ENCODE measurements around the gene EMP1.

The EMP1 gene

DNA sequence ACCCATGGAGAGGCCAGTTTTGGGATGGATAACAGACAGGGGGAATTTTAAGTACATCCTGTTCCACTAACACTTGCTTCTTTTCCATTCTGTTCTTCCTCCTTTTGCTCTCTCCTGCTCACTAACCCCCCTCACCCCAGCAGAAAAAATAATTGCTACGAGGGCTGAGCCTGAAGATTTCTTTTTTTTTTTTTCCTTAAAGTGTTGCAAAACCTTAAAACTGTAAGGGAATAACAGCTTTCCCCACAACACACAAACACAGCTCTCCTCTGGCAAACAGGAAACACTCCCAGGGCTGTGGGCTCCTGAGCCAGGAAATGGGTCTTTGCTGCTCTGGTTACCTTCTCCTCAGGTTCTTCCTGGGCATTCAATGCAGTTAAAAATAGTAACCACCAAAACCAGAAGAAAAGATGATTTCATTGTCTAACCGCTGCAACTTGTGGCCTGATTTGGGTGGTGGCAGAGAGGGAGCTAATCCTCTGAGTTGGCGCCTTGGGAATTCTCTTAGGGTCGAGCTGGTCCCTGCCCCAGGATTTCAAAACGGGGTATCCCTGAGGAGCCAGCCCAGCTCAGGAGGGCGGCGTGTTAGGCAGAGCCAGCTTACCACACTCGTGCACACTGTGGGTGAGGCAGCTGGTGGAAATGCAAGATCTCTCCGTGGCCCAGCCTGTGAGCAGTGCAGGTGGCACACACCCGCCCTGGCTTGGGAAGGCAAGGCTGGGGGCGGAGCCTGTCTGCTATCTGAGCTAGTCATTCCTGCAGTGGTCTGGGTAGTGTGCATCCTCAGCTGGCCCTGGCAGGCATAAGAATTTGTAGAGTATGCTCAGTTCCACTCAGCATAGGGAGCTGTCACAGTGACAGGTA is 17.1 kb upstream of the EMP1 start:
- TF ChIP-seq, protein P1, sequence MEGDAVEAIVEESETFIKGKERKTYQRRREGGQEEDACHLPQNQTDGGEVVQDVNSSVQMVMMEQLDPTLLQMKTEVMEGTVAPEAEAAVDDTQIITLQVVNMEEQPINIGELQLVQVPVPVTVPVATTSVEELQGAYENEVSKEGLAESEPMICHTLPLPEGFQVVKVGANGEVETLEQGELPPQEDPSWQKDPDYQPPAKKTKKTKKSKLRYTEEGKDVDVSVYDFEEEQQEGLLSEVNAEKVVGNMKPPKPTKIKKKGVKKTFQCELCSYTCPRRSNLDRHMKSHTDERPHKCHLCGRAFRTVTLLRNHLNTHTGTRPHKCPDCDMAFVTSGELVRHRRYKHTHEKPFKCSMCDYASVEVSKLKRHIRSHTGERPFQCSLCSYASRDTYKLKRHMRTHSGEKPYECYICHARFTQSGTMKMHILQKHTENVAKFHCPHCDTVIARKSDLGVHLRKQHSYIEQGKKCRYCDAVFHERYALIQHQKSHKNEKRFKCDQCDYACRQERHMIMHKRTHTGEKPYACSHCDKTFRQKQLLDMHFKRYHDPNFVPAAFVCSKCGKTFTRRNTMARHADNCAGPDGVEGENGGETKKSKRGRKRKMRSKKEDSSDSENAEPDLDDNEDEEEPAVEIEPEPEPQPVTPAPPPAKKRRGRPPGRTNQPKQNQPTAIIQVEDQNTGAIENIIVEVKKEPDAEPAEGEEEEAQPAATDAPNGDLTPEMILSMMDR (IDR thresholded peaks at IDR 0.05; ENCODE audit: low read depth, low read length) = no peak
- no peak for DNase-seq (ENCODE audit: extremely low read depth, low read depth)

DNA sequence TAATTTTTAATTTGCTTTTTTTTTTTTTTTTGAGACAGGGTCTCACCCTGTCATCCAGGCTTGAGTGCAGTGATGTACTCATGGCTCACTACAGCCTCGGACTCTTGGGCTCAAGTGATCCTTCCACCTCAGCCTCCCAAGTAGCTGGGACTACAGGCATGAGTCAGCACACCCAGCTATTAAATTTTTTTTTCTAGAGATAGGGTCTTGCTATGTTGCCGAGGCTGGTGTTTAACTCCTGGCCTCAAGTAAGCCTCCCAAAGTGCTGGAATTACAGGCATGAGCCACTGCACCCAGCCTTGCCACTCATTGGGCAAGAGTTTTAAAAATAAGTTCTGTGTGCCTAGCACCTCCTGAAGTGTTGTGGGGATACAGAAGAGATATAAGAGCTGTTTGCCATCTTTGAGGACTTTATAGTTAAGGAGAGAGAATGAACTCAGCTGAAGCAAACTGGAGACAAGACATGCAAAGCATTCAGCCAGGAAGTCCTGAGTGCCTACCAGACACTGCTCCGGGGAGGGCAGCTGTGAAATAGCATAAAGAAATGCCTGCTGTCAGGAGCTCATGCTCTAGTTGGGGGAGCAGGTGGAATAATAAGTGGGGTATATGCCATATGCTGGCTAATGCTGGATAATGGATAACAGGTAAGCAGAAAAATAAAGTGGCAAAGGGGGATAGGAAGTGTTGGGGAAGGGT is 15.0 kb upstream of the EMP1 start:
- TF ChIP-seq, protein P1 (IDR thresholded peaks at IDR 0.05; ENCODE audit: low read depth, low read length) = no peak
- DNase-seq (ENCODE audit: extremely low read depth, low read depth) = no peak

DNA sequence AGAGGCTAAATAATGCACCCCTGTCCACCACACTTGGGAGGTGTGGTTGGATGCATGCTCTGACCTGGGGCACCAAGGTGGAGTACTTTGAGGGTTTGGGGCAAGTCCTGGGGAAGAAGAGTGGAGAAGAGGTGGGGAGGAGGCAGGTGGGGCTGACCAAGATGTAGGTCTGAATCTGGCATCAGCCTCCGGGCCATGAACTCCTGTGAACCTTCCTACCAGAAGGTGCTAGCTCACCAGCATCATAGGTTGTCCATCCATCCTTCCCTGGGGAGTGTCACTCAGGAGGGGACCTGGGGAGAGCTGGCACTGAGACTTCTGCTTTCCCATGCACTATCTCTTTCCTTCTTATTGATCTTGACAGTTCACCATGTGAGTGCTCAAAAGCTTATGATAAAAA is 13.6 kb upstream of the EMP1 start:
- TF ChIP-seq, protein P1 (IDR thresholded peaks at IDR 0.05; ENCODE audit: low read depth, low read length) = no peak
- DNase-seq (ENCODE audit: extremely low read depth, low read depth) = no peak

DNA sequence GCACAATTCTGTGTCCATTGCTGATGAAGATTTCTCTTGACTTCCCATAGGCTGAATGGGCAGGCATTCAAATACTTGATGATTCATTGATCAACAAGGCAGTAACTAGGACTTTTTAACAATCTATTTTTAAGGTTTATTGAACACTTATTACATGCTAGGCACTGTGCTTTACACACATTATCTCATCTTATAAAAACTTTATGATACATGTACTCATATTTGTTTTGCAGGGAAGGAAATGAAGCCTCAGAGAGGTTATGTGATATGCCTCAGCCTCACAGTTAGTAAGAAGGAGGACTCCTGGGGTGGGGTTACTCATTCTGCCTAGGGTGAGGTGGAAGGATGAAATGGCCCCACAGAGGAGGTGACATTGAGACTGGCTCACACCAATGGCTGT is 12.9 kb upstream of the EMP1 start:
- TF ChIP-seq, protein P1 (IDR thresholded peaks at IDR 0.05; ENCODE audit: low read depth, low read length) = no peak
- DNase-seq (ENCODE audit: extremely low read depth, low read depth) = no peak

DNA sequence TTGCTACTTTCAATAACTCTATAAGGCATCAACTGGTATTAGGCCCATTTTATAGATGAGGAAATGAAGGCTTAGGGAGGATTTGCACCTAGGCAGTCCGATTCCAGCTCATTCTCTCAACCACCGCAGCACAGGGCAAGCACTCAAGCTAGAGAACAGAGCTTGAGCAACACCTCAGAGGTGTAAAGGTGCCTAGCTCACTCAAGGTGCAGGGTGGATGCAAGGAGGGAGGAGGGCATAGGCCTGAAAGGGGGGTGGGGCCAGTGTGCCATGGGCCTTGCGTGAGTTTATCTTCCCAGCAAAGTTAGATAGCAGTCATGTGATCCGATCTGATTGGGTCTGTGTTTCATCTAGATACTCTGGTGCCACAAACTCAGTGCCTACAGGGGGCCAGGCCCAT is 10.2 kb upstream of the EMP1 start:
- TF ChIP-seq, protein P1 (IDR thresholded peaks at IDR 0.05; ENCODE audit: low read depth, low read length) = no peak
- DNase-seq (ENCODE audit: extremely low read depth, low read depth) = no peak

DNA sequence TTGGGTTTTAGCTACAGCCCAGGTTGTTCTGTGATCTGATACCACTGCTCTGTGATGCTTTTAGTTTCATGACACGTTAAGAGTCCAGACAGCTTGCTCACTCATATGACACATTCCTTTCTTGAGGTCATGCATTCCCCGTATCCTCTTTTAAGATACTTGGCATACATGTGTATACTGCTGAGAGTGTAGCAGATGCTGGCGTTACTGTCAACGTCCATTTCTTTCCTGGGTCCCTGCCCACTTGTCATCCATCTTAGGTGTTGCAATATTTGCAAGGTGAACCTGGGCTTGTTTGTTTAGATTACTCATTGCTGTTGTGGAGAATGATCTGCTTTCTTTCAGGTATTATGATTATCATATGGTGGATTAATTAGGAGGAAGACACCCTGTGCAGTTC is 9.1 kb upstream of the EMP1 start:
- TF ChIP-seq, protein P1 (IDR thresholded peaks at IDR 0.05; ENCODE audit: low read depth, low read length) = no peak
- DNase-seq (ENCODE audit: extremely low read depth, low read depth) = no peak

DNA sequence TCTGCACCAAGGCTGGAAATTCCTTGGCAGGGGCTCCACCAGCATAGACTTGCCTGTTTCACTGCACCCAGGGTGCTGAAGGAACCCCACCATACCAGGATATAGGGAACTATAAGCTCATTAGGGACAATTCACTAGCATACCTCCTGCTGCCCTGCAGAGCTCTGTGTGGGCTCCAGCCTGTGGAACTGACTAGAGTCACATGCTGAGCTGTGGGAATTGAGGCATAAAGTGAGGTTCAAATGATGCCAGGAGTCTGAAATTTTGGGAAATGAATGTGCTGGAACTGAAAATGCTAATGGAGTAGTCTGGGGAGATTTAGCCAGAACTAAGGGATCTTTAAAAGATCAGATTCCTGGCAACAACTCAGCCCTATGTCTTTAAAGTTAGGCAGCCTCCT is 7.3 kb upstream of the EMP1 start:
- no peak for DNase-seq (ENCODE audit: extremely low read depth, low read depth)
- TF ChIP-seq, protein P1 (IDR thresholded peaks at IDR 0.05; ENCODE audit: low read depth, low read length) = no peak

Measured in AG09319 (cell line).